ENCODE data around the gene MT3. TPM values are rescaled to one million over a fixed set of nuclear protein-coding genes. Genes with fewer than 3 reads are reported as not detected.
A peak's percentile ranks its signal among the peaks of the same experiment; 100 is the strongest.

The MT3 gene
- total and polyA plus RNA-seq, 2 of the 13 experiments (the other 11 are each of a cell fraction or from before 2014, with no cell fraction given): not detected

- TF ChIP-seq KIAA2018 (CRISPR knock-in tag; IDR thresholded peaks at IDR 0.05; ENCODE audit: borderline replicate concordance) (no peak), MAX (IDR thresholded peaks at IDR 0.05) (no peak), NFAT5 (CRISPR knock-in tag; IDR thresholded peaks at IDR 0.05) (no peak), ZNF652 (CRISPR knock-in tag; IDR thresholded peaks at IDR 0.05; ENCODE audit: borderline replicate concordance, low read depth) (no peak), ZNF354B (CRISPR knock-in tag; IDR thresholded peaks at IDR 0.05) (no peak), TRIM22 (IDR thresholded peaks at IDR 0.05) (no peak), HNRNPUL1 (IDR thresholded peaks at IDR 0.05; ENCODE audit: low read depth, low read length) (no peak), ZNF883 (CRISPR knock-in tag; IDR thresholded peaks at IDR 0.05; ENCODE audit: not compliant biosample characterization) (no peak), CREB1 (IDR thresholded peaks at IDR 0.05) (peak; percentile 50), CREB1 (CRISPR knock-in tag; IDR thresholded peaks at IDR 0.05) (no peak), ARID3A (IDR thresholded peaks at IDR 0.05; ENCODE audit: low read depth, low read length) (no peak)
Observed at GRCh38 chr16:56611281-56611833, 22.0 kb downstream of the MT3 start (continued).

Measured in HepG2 (cell line).